Neuron (in vitro differentiated cells): ENCODE results near the gene SMOC2.

Experiments used
- H2AFZ ChIP-seq: one replicate; pipeline ENCODE4 v1.6.1; 2013; ENCODE audit warnings: low read depth, mild to moderate bottlenecking, inconsistent platforms, low read length, moderate library complexity
- H3K27me3 ChIP-seq: one replicate; pipeline ENCODE4 v1.6.1; 2013; ENCODE audit warnings: low read length; ENCODE audit not compliant: insufficient read depth
- H3K36me3 ChIP-seq: one replicate; pipeline ENCODE4 v1.6.1; 2013; ENCODE audit warnings: low read length; ENCODE audit not compliant: insufficient read depth
- H3K4me1 ChIP-seq: one replicate; pipeline ENCODE4 v1.6.1; 2013; ENCODE audit warnings: low read length; ENCODE audit not compliant: insufficient read depth
- H3K4me3 ChIP-seq: 2 replicates; pipeline ENCODE4 v1.5.1; 2013; ENCODE audit warnings: mild to moderate bottlenecking, low read length, moderate library complexity
- H3K9me3 ChIP-seq: one replicate; pipeline ENCODE4 v1.6.1; 2013; ENCODE audit warnings: low read length

The SMOC2 gene

GRCh38 chr6:168596344-168596743 lies 155.4 kb downstream of the SMOC2 start:
- Histone ChIP-seq H3K27me3 (no peaks in the 10 kb centered on the region), H3K4me1 (peaks cover 4% of the 10 kb centered on the region), H3K36me3 (no peaks in the 10 kb centered on the region), H2AFZ (no peak overlapping the region), H3K4me3 (no peak overlapping the region), H3K9me3 (no peaks in the 10 kb centered on the region)

GRCh38 chr6:168597471-168597875 lies 156.5 kb downstream of the SMOC2 start:
- Histone ChIP-seq H3K36me3 (no peaks in the 10 kb centered on the region), H2AFZ (no peak overlapping the region), H3K4me3 (no peak overlapping the region), H3K27me3 (no peaks in the 10 kb centered on the region), H3K9me3 (no peaks in the 10 kb centered on the region), H3K4me1 (peaks cover 9% of the 10 kb centered on the region)

GRCh38 chr6:168598251-168599117 lies 157.5 kb downstream of the SMOC2 start:
- Histone ChIP-seq H3K4me1 (peaks cover 9% of the 10 kb centered on the region), H3K4me3 (no peak overlapping the region), H2AFZ (no peak overlapping the region), H3K36me3 (no peaks in the 10 kb centered on the region), H3K9me3 (no peaks in the 10 kb centered on the region), H3K27me3 (no peaks in the 10 kb centered on the region)

- Histone ChIP-seq H3K9me3 (no peaks in the 10 kb centered on the region), H3K27me3 (no peaks in the 10 kb centered on the region), H2AFZ (no peak overlapping the region), H3K4me3 (no peak overlapping the region), H3K36me3 (no peaks in the 10 kb centered on the region), H3K4me1 (peaks cover 9% of the 10 kb centered on the region)
Observed at GRCh38 chr6:168599118-168599494, 158.1 kb downstream of the SMOC2 start.

GRCh38 chr6:168599769-168600330 lies 158.9 kb downstream of the SMOC2 start:
- H3K4me1 ChIP-seq = peaks cover 9% of the 10 kb centered on the region
- no peaks in the 10 kb centered on the region for H3K36me3 ChIP-seq
- no peak overlapping the region for H3K4me3 ChIP-seq

GRCh38 chr6:168600381-168600780 lies 159.4 kb downstream of the SMOC2 start:
- Histone ChIP-seq H3K27me3 (no peaks in the 10 kb centered on the region), H3K4me1 (peaks cover 9% of the 10 kb centered on the region), H3K9me3 (no peaks in the 10 kb centered on the region), H3K36me3 (no peaks in the 10 kb centered on the region), H3K4me3 (no peak overlapping the region), H2AFZ (no peak overlapping the region)

More at GRCh38 chr6:168599769-168600330, 158.9 kb downstream of the SMOC2 start:
- no peaks in the 10 kb centered on the region for H3K9me3 ChIP-seq
- H3K27me3 ChIP-seq = no peaks in the 10 kb centered on the region
- H2AFZ ChIP-seq = no peak overlapping the region

- no peak overlapping the region for H2AFZ ChIP-seq
- no peaks in the 10 kb centered on the region for H3K9me3 ChIP-seq
- no peaks in the 10 kb centered on the region for H3K36me3 ChIP-seq
- no peaks in the 10 kb centered on the region for H3K27me3 ChIP-seq
- no peak overlapping the region for H3K4me3 ChIP-seq
- peaks cover 9% of the 10 kb centered on the region for H3K4me1 ChIP-seq
Observed at GRCh38 chr6:168601111-168601510, 160.1 kb downstream of the SMOC2 start.

GRCh38 chr6:168601546-168601945 lies 160.6 kb downstream of the SMOC2 start:
- H3K4me1 ChIP-seq = peaks cover 9% of the 10 kb centered on the region
- no peaks in the 10 kb centered on the region for H3K36me3 ChIP-seq
- no peak overlapping the region for H2AFZ ChIP-seq
- no peaks in the 10 kb centered on the region for H3K27me3 ChIP-seq
- H3K4me3 ChIP-seq = no peak overlapping the region
- no peaks in the 10 kb centered on the region for H3K9me3 ChIP-seq

- no peak overlapping the region for H2AFZ ChIP-seq
- no peak overlapping the region for H3K4me3 ChIP-seq
- H3K27me3 ChIP-seq = no peaks in the 10 kb centered on the region
- peaks cover 9% of the 10 kb centered on the region for H3K4me1 ChIP-seq
- no peaks in the 10 kb centered on the region for H3K36me3 ChIP-seq
- H3K9me3 ChIP-seq = no peaks in the 10 kb centered on the region
Observed at GRCh38 chr6:168602576-168602975, 161.6 kb downstream of the SMOC2 start.

GRCh38 chr6:168603234-168603633 lies 162.2 kb downstream of the SMOC2 start:
- Histone ChIP-seq H3K9me3 (no peaks in the 10 kb centered on the region), H3K4me3 (no peak overlapping the region), H3K36me3 (no peaks in the 10 kb centered on the region), H3K4me1 (peaks cover 13% of the 10 kb centered on the region), H2AFZ (no peak overlapping the region), H3K27me3 (no peaks in the 10 kb centered on the region)

- no peaks in the 10 kb centered on the region for H3K36me3 ChIP-seq
- no peaks in the 10 kb centered on the region for H3K27me3 ChIP-seq
- peaks cover 11% of the 10 kb centered on the region for H3K4me1 ChIP-seq
- H3K4me3 ChIP-seq = no peak overlapping the region
- H3K9me3 ChIP-seq = no peaks in the 10 kb centered on the region
- no peak overlapping the region for H2AFZ ChIP-seq
Observed at GRCh38 chr6:168605964-168606363, 165.0 kb downstream of the SMOC2 start.

- Histone ChIP-seq H3K4me1 (peaks cover 9% of the 10 kb centered on the region), H3K36me3 (no peaks in the 10 kb centered on the region), H2AFZ (no peak overlapping the region)
Observed at GRCh38 chr6:168606722-168607121, 165.7 kb downstream of the SMOC2 start.

GRCh38 chr6:168607272-168608112 lies 166.5 kb downstream of the SMOC2 start:
- Histone ChIP-seq H2AFZ (no peak overlapping the region), H3K4me1 (peaks cover 6% of the 10 kb centered on the region), H3K27me3 (no peaks in the 10 kb centered on the region), H3K9me3 (peaks cover under 1% of the 10 kb centered on the region), H3K4me3 (no peak overlapping the region), H3K36me3 (no peaks in the 10 kb centered on the region)

More at GRCh38 chr6:168606722-168607121, 165.7 kb downstream of the SMOC2 start:
- H3K27me3 ChIP-seq = no peaks in the 10 kb centered on the region
- no peaks in the 10 kb centered on the region for H3K9me3 ChIP-seq
- H3K4me3 ChIP-seq = no peak overlapping the region
